Upper lobe of left lung (tissue), 4 donors: Measurements from ENCODE around the gene TNFAIP8L2.
"Not testable (repeated sequence)": the region's sequence is repeated elsewhere in the genome, so short reads cannot be mapped to it uniquely, and the experiment has no call there.

ENCODE experiments used
- POLR2A ChIP-seq, 4 donors: fragments of 450-650 bp; IDR thresholded peaks; one replicate each; pipeline ENCODE4 v1.5.1; 2016 to 2017; ENCODE audit warnings: antibody characterized with exemption in 4 of 4, mild to moderate bottlenecking in 2 of 4
- TF ChIP-seq, protein P1 (sequence below), 6 experiments: fragments of 450-650 bp in 4 of 6; fragments of 200-600 bp in 2 of 6; sonication (generic) in 2 of 6; IDR thresholded peaks; one replicate each; pipeline ENCODE4 v1.5.1; 2016 to 2019; ENCODE audit warnings: antibody characterized with exemption in 6 of 6

DNA sequence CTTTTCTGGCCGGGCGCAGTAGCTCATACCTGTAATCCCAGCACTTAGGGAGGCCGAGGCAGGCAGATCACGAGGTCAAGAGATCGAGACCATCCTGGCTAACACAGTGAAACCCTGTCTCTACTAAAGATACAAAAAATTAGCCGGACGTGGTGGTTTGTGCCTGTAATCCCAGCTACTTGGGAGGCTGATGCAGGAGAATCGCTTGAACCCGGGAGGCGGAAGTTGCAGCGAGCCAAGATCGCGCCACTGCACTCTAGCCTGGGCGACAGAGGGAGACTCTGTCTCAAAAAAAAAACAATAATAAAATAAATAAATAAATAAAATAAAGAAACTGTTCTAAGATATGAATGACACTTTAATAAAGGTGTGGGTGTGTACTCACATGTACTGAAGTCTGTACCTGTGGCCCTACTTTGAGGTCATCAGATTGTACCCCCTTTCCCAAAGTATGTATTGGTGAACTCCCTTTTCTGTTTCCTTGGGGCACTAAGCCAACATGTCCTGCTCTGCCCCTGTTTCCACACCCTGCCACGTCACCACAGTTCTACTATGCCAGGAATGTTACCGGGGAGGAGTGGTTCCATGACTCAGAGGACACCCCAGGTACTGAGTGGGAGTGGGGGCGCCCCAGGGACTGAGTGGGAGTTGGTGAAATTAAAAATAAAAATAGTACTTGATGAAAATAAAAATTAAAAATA, 38.6 kb downstream of the TNFAIP8L2 start:
- TF ChIP-seq, protein P1, sequence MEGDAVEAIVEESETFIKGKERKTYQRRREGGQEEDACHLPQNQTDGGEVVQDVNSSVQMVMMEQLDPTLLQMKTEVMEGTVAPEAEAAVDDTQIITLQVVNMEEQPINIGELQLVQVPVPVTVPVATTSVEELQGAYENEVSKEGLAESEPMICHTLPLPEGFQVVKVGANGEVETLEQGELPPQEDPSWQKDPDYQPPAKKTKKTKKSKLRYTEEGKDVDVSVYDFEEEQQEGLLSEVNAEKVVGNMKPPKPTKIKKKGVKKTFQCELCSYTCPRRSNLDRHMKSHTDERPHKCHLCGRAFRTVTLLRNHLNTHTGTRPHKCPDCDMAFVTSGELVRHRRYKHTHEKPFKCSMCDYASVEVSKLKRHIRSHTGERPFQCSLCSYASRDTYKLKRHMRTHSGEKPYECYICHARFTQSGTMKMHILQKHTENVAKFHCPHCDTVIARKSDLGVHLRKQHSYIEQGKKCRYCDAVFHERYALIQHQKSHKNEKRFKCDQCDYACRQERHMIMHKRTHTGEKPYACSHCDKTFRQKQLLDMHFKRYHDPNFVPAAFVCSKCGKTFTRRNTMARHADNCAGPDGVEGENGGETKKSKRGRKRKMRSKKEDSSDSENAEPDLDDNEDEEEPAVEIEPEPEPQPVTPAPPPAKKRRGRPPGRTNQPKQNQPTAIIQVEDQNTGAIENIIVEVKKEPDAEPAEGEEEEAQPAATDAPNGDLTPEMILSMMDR (IDR thresholded peaks at IDR 0.05), result not testable (repeated sequence)
- not testable (repeated sequence) for TF ChIP-seq POLR2A (IDR thresholded peaks at IDR 0.05)
